EL (cell line): ENCODE measurements around the gene NPTX2.

ENCODE experiments used
- DNase-seq: peaks from one replicate; pipeline ENCODE4 v3.0.0-alpha.2; 2016

NPTX2 gene

GRCh38 chr7:98619450-98620321, 2.6 kb downstream of the NPTX2 start:
- no peak for DNase-seq

GRCh38 chr7:98621573-98622482, 4.7 kb downstream of the NPTX2 start:
- DNase-seq, result no peak

GRCh38 chr7:98622926-98623325, 5.8 kb downstream of the NPTX2 start:
- DNase-seq, result no peak

DNA sequence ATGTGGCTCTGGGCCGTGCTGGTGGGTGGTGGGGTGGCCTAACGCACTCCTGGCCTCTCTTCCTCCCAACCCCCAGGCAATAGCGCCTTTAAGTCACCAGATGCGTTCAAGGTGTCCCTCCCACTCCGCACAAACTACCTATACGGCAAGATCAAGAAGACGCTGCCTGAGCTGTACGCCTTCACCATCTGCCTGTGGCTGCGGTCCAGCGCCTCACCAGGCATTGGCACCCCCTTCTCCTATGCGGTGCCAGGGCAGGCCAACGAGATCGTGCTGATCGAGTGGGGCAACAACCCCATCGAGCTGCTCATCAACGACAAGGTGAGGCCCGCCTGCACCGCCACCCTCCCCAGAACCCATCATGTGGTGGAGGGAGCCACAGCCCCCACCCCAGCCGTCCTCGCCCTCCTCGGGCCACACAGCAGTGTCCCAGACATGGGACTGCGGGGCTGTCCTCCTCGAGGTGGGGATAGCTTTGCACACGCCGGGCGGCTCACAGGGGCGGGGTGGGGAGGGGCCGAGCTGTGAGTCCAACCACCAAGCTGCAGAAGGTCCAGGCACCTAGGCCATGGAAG, 7.8 kb downstream of the NPTX2 start:
- DNase-seq, result no peak

- no peak for DNase-seq
Measured at GRCh38 chr7:98626460-98627412, 9.7 kb downstream of the NPTX2 start.

DNA sequence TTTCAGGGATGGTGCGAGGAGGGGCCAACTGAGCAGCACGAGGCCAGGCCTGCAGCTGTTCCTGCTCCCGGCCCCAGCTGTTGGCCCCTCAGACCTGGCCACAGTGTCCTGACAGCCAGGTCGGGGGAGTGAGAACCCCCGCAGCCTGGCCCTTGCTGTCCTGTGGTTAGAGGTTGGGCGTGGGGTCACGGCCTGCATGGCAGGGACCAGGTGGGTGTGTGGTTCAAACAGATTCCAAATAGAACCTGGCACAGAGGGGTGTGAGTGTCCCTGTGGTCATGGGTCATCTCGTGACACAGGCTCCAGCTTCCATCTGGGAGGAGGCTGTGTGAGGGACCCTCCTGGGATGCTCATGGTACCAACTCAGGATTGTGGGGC, 10.3 kb downstream of the NPTX2 start:
- no peak for DNase-seq

DNA sequence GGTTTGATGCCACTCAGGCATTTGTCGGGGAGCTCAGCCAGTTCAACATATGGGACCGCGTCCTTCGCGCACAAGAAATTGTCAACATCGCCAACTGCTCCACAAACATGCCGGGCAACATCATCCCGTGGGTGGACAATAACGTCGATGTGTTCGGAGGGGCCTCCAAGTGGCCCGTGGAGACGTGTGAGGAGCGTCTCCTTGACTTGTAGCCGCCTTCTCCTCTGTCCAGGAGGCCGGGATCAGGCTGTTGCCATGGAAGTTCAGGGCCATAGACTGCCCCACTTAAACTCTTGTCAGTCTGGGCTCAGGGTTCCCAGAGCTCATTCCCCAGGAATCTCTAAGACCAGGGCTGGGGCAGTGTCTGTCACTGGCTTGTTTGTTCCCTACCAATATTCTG, 11.3 kb downstream of the NPTX2 start:
- no peak for DNase-seq

GRCh38 chr7:98629001-98629431, 11.9 kb downstream of the NPTX2 start:
- DNase-seq, result no peak

DNA sequence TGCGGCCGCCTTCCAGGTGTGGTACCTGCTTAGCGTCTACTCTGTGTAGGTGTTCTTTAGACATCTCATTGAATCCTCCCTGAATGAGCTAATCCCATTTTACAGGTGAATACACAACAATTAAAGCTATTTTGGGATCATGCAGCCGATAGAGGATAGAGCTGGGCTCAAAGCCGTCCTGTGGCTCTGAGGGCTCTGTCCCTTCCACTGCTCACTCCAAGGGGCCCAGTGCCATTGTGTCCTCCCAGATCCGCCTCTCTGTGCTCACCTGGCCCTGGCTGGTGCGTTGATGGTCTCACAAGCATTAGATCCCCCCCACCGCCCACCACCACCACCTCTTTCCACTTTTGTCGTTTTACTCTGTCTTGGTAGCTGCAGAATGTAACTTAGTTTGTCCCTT, 13.1 kb downstream of the NPTX2 start:
- DNase-seq, result no peak

DNA sequence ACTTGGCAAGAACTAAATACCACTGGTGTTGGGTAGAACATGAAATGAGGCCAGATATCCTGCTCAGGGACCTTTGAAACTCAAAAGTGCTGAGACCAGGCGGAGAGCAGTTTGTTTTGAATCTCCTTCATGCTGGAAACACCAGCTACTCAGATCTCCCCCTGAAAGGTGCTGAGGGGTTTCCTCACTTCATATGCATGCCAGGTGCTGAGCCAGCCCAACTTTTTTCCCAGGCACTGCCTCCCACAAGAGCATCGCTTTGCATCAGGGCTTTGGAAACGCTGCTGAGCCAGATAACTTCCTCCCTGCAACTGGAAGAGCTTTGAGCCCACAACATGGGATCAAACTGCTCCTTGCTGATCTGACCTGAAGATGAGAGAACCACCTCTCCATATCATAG, 13.7 kb downstream of the NPTX2 start:
- no peak for DNase-seq

- DNase-seq, result no peak
Measured at GRCh38 chr7:98638853-98639252, 21.8 kb downstream of the NPTX2 start.

GRCh38 chr7:98640375-98640774, 23.3 kb downstream of the NPTX2 start:
- DNase-seq, result no peak

DNA sequence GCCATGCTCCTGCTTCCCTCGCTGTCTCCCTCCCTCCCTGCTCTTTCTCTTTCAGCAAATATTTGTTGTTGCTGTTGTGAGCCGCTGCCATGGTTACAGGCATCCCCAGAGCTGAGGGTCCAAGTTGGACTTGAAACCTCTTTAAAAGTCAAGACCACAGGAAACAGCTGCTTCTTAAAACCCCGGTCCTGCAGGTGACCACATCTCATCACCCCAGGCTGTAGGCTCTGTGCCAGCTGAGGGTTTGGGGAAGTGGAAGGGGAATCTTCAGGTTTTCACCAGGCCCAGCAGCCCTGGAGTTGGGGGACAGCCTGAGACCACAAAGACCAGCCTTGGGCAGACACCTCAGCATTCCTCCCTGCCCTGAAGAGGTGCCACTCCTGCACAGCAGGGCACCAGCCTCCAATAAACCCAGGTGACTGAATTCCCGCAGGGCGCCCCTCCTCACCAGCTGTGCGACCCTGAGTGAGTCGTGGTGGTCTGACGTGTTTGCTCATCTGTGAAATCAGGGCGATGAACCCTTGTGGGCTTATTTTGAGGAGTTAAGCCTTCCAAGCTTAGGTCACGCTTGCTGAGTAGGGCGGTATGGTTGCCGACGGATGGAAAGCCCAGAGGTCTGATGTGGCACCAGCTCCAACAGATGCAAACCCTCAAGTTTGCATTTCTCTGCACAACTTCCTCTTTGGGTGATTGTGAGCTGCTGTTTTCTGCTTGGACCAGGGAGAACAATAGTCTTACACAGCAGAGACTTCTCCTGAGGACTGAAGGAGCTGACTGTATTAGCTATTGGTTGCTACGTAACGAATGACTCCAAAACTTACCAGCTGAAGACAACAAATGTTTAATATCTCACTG, 24.8 kb downstream of the NPTX2 start:
- DNase-seq, result no peak

GRCh38 chr7:98643236-98643985, 26.3 kb downstream of the NPTX2 start:
- no peak for DNase-seq

DNA sequence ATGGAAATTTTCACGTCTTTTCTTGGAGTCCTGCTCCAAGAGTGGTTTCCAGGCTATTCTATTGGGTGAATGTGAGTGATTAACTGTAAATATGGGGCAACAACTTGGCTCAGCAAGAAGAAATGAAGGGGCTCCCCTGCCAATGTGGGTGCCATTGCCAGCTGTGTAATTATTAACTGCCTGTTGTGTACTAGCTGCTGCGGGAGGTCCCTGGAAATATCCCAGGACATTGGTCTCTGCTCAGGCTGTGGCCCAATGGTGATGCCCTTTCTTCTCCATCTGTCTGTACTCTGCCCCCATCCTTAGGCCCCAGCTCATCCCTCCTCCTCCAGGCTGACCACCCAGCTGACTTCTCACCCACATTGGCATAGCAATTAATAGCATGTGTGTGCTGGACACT, 29.4 kb downstream of the NPTX2 start:
- DNase-seq, result no peak

DNA sequence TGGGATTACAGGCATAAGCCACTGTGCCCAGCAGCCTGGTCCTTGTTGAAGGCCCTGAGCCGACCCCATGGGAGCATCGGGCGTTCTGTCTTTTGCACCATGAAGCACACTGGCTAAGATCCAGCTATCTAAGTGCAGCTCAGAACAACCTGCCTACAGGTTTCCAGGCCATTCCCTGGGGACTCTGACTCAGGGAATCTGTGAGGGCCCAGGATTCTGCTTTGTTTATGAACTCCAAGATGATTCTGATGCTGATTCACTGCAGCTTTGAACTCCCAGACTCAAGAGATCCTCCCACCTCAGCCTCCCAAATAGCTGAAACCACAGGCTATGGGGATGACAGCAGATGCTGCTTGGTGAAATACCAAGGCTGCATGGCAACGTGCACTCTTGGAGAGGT, 30.2 kb downstream of the NPTX2 start:
- DNase-seq, result no peak

GRCh38 chr7:98651760-98652159, 34.7 kb downstream of the NPTX2 start:
- DNase-seq, result no peak

DNA sequence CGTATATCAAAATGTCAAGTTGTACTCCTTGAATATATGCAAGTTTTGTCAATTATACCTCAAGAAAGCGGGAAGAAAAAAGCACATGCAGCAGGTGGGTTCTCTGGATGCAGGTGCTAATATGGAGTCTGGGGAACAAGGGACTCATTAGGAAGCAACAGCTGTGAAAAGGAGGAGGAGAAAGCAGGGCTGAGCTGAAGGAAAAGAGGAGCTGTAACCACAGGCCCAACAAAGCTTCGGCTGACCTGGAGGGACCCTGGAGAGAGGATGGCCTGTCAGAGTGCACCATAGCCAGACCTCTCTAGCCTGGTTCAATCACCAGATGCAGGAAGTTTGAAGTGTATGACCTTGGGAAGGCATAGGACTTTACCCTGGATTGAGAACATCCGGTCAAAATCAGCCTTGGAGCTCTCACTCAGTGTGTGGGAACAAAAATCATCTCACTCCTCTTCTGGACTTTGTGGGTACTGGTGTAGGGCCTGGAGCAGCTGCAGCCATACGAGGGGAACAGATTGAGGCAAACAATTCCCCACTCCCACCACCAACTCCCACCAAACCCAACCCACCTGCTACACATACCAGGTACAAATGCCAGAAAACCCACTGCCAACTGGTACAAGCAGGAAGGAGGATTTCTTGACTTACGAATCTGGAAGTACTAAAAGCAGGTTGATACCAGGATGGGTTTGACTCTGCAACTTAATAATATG, 36.7 kb downstream of the NPTX2 start:
- DNase-seq, result no peak

- DNase-seq, result no peak
Measured at GRCh38 chr7:98654524-98655272, 37.6 kb downstream of the NPTX2 start.
